ENCODE results near the gene SLC6A3. TPM values are rescaled to one million over a fixed set of nuclear protein-coding genes. Genes with fewer than 3 reads are reported as not detected.

SLC6A3 gene
- total RNA-seq, 1 experiment from 2014 or later, result not detected

GRCh38 chr5:1447671-1448361 lies 2.6 kb upstream of the SLC6A3 start:
- no peaks in the 10 kb centered on the region for H3K9me3 ChIP-seq (ENCODE audit: low read depth, low read length, poor library complexity, severe bottlenecking)
- H3K4me1 ChIP-seq (ENCODE audit: insufficient read depth, low read length, poor library complexity, severe bottlenecking), result no peaks in the 10 kb centered on the region
- no peak for TF ChIP-seq CTCF (conservative IDR thresholded peaks at IDR 0.05; ENCODE audit: low read depth, low read length)
- no peak for TF ChIP-seq EZH2 (IDR thresholded peaks at IDR 0.05; ENCODE audit: borderline replicate concordance, low read depth, low read length, poor library complexity, severe bottlenecking)
- no peak for DNase-seq (ENCODE audit: low spot score)
- no TSS peak for BruUV-seq (replicated peaks)
- H3K4me3 ChIP-seq (ENCODE audit: low read depth, low read length, poor library complexity, severe bottlenecking), result no peak overlapping the region
- no peaks in the 10 kb centered on the region for H3K36me3 ChIP-seq (ENCODE audit: insufficient read depth, low read length, poor library complexity, severe bottlenecking)
- peaks cover 72% of the 10 kb centered on the region for H3K27me3 ChIP-seq (replicated peaks; ENCODE audit: insufficient read depth, low read depth, low read length, poor library complexity)
- POLR2A ChIA-PET (ENCODE audit: low non-redundant PET), result no interaction called here
- no peak overlapping the region for H3K27ac ChIP-seq (ENCODE audit: low read depth, low read length, poor library complexity, severe bottlenecking)
- intact Hi-C loops (cut with micrococcal nuclease; ENCODE audit: unreplicated experiment), result no loop called here
- CTCF ChIA-PET, result no interaction called here

- H3K36me3 ChIP-seq (ENCODE audit: insufficient read depth, low read length, poor library complexity, severe bottlenecking), result no peaks in the 10 kb centered on the region
- TF ChIP-seq CTCF (conservative IDR thresholded peaks at IDR 0.05; ENCODE audit: low read depth, low read length) (no peak), EZH2 (IDR thresholded peaks at IDR 0.05; ENCODE audit: borderline replicate concordance, low read depth, low read length, poor library complexity, severe bottlenecking) (no peak)
- CTCF ChIA-PET, result no interaction called here
- no peak for DNase-seq (ENCODE audit: low spot score)
- no peak overlapping the region for H3K27ac ChIP-seq (ENCODE audit: low read depth, low read length, poor library complexity, severe bottlenecking)
- intact Hi-C loops (cut with micrococcal nuclease; ENCODE audit: unreplicated experiment), result no loop called here
- no peak overlapping the region for H3K4me3 ChIP-seq (ENCODE audit: low read depth, low read length, poor library complexity, severe bottlenecking)
- POLR2A ChIA-PET (ENCODE audit: low non-redundant PET), result no interaction called here
- H3K9me3 ChIP-seq (ENCODE audit: low read depth, low read length, poor library complexity, severe bottlenecking), result no peaks in the 10 kb centered on the region
- no TSS peak for BruUV-seq (replicated peaks)
- H3K4me1 ChIP-seq (ENCODE audit: insufficient read depth, low read length, poor library complexity, severe bottlenecking), result no peaks in the 10 kb centered on the region
- peaks cover 79% of the 10 kb centered on the region for H3K27me3 ChIP-seq (replicated peaks; ENCODE audit: insufficient read depth, low read depth, low read length, poor library complexity)
These were observed 1.5 kb upstream of the SLC6A3 start for GRCh38 chr5:1446602-1447343.

GRCh38 chr5:1445689-1446601 lies 705 bp upstream of the SLC6A3 start:
- TF ChIP-seq CTCF (conservative IDR thresholded peaks at IDR 0.05; ENCODE audit: low read depth, low read length), result no peak
- TF ChIP-seq EZH2 (IDR thresholded peaks at IDR 0.05; ENCODE audit: borderline replicate concordance, low read depth, low read length, poor library complexity, severe bottlenecking), result peak; percentile 89
- Histone ChIP-seq H3K27ac (ENCODE audit: low read depth, low read length, poor library complexity, severe bottlenecking) (no peak overlapping the region), H3K9me3 (ENCODE audit: low read depth, low read length, poor library complexity, severe bottlenecking) (no peaks in the 10 kb centered on the region), H3K27me3 (replicated peaks; ENCODE audit: insufficient read depth, low read depth, low read length, poor library complexity) (peaks cover 80% of the 10 kb centered on the region), H3K4me1 (ENCODE audit: insufficient read depth, low read length, poor library complexity, severe bottlenecking) (no peaks in the 10 kb centered on the region), H3K36me3 (ENCODE audit: insufficient read depth, low read length, poor library complexity, severe bottlenecking) (no peaks in the 10 kb centered on the region), H3K4me3 (ENCODE audit: low read depth, low read length, poor library complexity, severe bottlenecking) (no peak overlapping the region)
- ChIA-PET POLR2A (ENCODE audit: low non-redundant PET) (no interaction called here), CTCF (no interaction called here)
- BruUV-seq (replicated peaks), result no TSS peak
- intact Hi-C loops (cut with micrococcal nuclease; ENCODE audit: unreplicated experiment), result no loop called here
- no peak for DNase-seq (ENCODE audit: low spot score)
